IMR-90 (cell line): Measurements from ENCODE around the gene GSK3B. TPM values are rescaled to one million over a fixed set of nuclear protein-coding genes. Genes with fewer than 3 reads are reported as not detected.

Source experiments
- ATAC-seq: fragments of 200-7000 bp; cut with Tn5 transposase; 2 replicates; pipeline ENCODE4 v1.9.1; 2020; ENCODE audit warnings: low read depth, mild to moderate bottlenecking, moderate library complexity
- BruUV-seq: library from RNA; stranded (reverse); fragments of 400-500 nt; replicated peaks from 2 replicates; lab custom pipeline; 2021; lab: Mats Ljungman, UMichigan
- CTCF ChIA-PET: fragments of 300-600 bp; formaldehyde crosslinking; extraction: SDS; loops from one replicate; lab custom pipeline; 2021; ENCODE audit warnings: antibody characterized with exemption; lab: Yijun Ruan, JAX
- POLR2A ChIA-PET: fragments of 300-600 bp; sonication (Branson Sonifier 250); formaldehyde crosslinking; loops from one replicate; lab custom pipeline; 2022; ENCODE audit warnings: antibody characterized with exemption; ENCODE audit not compliant: unreplicated experiment; lab: Charles Lee
- DNase-seq: peaks from one replicate; pipeline ENCODE4 v3.0.0; 2013
- H2AFZ ChIP-seq: replicated peaks from 2 replicates; pipeline ENCODE3; 2013; ENCODE audit warnings: low read length, mild to moderate bottlenecking; ENCODE audit not compliant: poor library complexity
- H2AK5ac ChIP-seq: 2 replicates; pipeline ENCODE4 v1.6.1; 2013; ENCODE audit warnings: low read depth, low read length, inconsistent platforms
- H2AK9ac ChIP-seq: replicated peaks from 2 replicates; pipeline ENCODE3; 2013; ENCODE audit warnings: mild to moderate bottlenecking, low read depth, low read length, moderate library complexity; ENCODE audit not compliant: poor library complexity
- H2BK120ac ChIP-seq: 2 replicates; pipeline ENCODE4 v1.6.1; 2013; ENCODE audit warnings: low read depth, low read length, inconsistent platforms
- H2BK15ac ChIP-seq: 3 replicates; pipeline ENCODE4 v1.6.1; 2013; ENCODE audit warnings: low read depth, low read length, inconsistent platforms
- H2BK20ac ChIP-seq: 2 replicates; pipeline ENCODE4 v1.6.1; 2013; ENCODE audit warnings: low read depth, mild to moderate bottlenecking, inconsistent platforms, low read length, moderate library complexity
- H2BK5ac ChIP-seq: 2 replicates; pipeline ENCODE4 v1.6.1; 2013; ENCODE audit warnings: mild to moderate bottlenecking, low read depth, low read length, inconsistent platforms; ENCODE audit not compliant: poor library complexity, severe bottlenecking
- H3K14ac ChIP-seq: replicated peaks from 2 replicates; pipeline ENCODE4 v1.6.1; 2013; ENCODE audit warnings: low read depth, low read length, inconsistent platforms
- H3K18ac ChIP-seq: 2 replicates; pipeline ENCODE4 v1.6.1; 2013; ENCODE audit warnings: low read depth, low read length, control low read depth
- H3K23ac ChIP-seq: 2 replicates; pipeline ENCODE4 v1.6.1; 2013; ENCODE audit warnings: low read depth, low read length, inconsistent platforms
- H3K27ac ChIP-seq: 2 replicates; pipeline ENCODE4 v1.5.1; 2013; ENCODE audit warnings: mild to moderate bottlenecking, control low read depth, low read length; ENCODE audit not compliant: insufficient read depth
- H3K27me3 ChIP-seq: 2 replicates; pipeline ENCODE4 v1.6.1; 2013; ENCODE audit warnings: low read length; ENCODE audit not compliant: control insufficient read depth, insufficient read depth
- H3K36me3 ChIP-seq: 2 replicates; pipeline ENCODE4 v1.6.1; 2013; ENCODE audit warnings: low read length, mixed read lengths; ENCODE audit not compliant: control insufficient read depth, insufficient read depth
- H3K4ac ChIP-seq: 2 replicates; pipeline ENCODE4 v1.6.1; 2013; ENCODE audit warnings: low read depth, low read length, inconsistent platforms
- H3K4me1 ChIP-seq: 2 replicates; pipeline ENCODE4 v1.6.1; 2013; ENCODE audit warnings: low read length, mixed read lengths; ENCODE audit not compliant: control insufficient read depth, insufficient read depth
- H3K4me2 ChIP-seq: 2 replicates; pipeline ENCODE4 v1.6.1; 2013; ENCODE audit warnings: low read depth, mild to moderate bottlenecking, control low read depth, low read length, moderate library complexity
- H3K4me3 ChIP-seq: 2 replicates; pipeline ENCODE4 v1.5.1; 2013; ENCODE audit warnings: low read depth, mild to moderate bottlenecking, control low read depth, low read length, moderate library complexity; ENCODE audit not compliant: insufficient read depth
- H3K56ac ChIP-seq: 2 replicates; pipeline ENCODE4 v1.6.1; 2013; ENCODE audit warnings: low read length, inconsistent platforms; ENCODE audit not compliant: insufficient read depth; ENCODE audit errors: extremely low read depth
- H3K79me1 ChIP-seq, 2 experiments: 2 replicates each; pipeline ENCODE4 v1.6.1; 2013; ENCODE audit warnings: low read length in 2 of 2, inconsistent platforms in 1 of 2, low read depth in 1 of 2
- H3K9ac ChIP-seq: 2 replicates; pipeline ENCODE4 v1.6.1; 2013; ENCODE audit warnings: low read depth, low read length, control low read depth
- H3K9me1 ChIP-seq: 2 replicates; pipeline ENCODE4 v1.6.1; 2013; ENCODE audit warnings: low read length, inconsistent platforms; ENCODE audit not compliant: insufficient read depth
- H3K9me3 ChIP-seq: 2 replicates; pipeline ENCODE4 v1.6.1; 2013; ENCODE audit warnings: low read length; ENCODE audit not compliant: control insufficient read depth, insufficient read depth
- H4K20me1 ChIP-seq: 2 replicates; pipeline ENCODE4 v1.6.1; 2013; ENCODE audit warnings: low read length, inconsistent platforms; ENCODE audit not compliant: insufficient read depth
- H4K5ac ChIP-seq: 2 replicates; pipeline ENCODE4 v1.6.1; 2013; ENCODE audit warnings: mild to moderate bottlenecking, low read depth, low read length, control low read depth
- H4K8ac ChIP-seq, 2 experiments: 2 replicates each; pipeline ENCODE4 v1.6.1; 2013; ENCODE audit warnings: low read depth in 2 of 2, low read length in 2 of 2, control low read depth in 1 of 2, inconsistent platforms in 1 of 2
- H4K91ac ChIP-seq: 2 replicates; pipeline ENCODE4 v1.6.1; 2013; ENCODE audit warnings: low read depth, low read length, inconsistent platforms; ENCODE audit not compliant: insufficient read depth
- BHLHE40 ChIP-seq: fragments of 150-350 bp; IDR thresholded peaks from 2 replicates; pipeline ENCODE4 v1.6.1; 2016; ENCODE audit warnings: mild to moderate bottlenecking, low read depth, low read length
- POLR2A ChIP-seq: IDR thresholded peaks from 2 replicates; pipeline ENCODE4 v1.6.1; 2012; ENCODE audit warnings: mild to moderate bottlenecking, low read depth, low read length
- WGBS, 2 experiments: methylation state at CpG; one replicate each; pipeline versions ENCODE4 v1.1.5 to v1.1.7; 2013; ENCODE audit warnings: missing lambda C conversion rate in 2 of 2; ENCODE audit not compliant: insufficient read length in 1 of 2; ENCODE audit errors: extremely low coverage in 2 of 2; 5-methylcytosine and 5-hydroxymethylcytosine counted together
- dilution Hi-C: fragments of 300-500 bp; cut with HindIII; formaldehyde crosslinking; loops from one replicate; pipeline ENCODE4 v1.14.3; 2018; ENCODE audit warnings: low sequenced_read_pairs; ENCODE audit not compliant: unreplicated experiment
- in situ Hi-C: fragments of 300-500 bp; cut with MboI; formaldehyde crosslinking; loops from 3 replicates; pipeline ENCODE4 v1.14.3; 2019; ENCODE audit warnings: low sequenced_read_pairs, inconsistent platforms, mixed read lengths
- intact Hi-C: fragments of 100-400 bp; cut with micrococcal nuclease; formaldehyde crosslinking; loops from 2 replicates; pipeline ENCODE4 v1.10.0; 2022
- polyA plus RNA-seq, 3 experiments: library from polyadenylated mRNA; depleted of rRNA; stranded (reverse); fragments of >200 nt; gene quantifications; 2 replicates each; pipeline ENCODE4 v1.2.3, GENCODE V29; 2012; ENCODE audit warnings: low replicate concordance in 1 of 3
- total RNA-seq: library from RNA; depleted of rRNA; stranded (reverse); fragments of >200 nt; gene quantifications from 2 replicates; pipeline ENCODE4 v1.2.3, GENCODE V29; 2012

GSK3B gene
- total and polyA plus RNA-seq, 2 of the 4 experiments (the other 2 are of a cell fraction) = 19.2 to 33.2 TPM

- Histone ChIP-seq H3K79me1 (peaks cover 2 to 57% of the 10 kb centered on the region in 2 experiments; a peak in 3 of 4 replicates), H3K23ac (no peak overlapping the region), H2AFZ (no peak overlapping the region), H3K27ac (no peak overlapping the region), H2BK5ac (no peak overlapping the region), H3K56ac (no peak overlapping the region), H3K4me2 (no peak overlapping the region), H4K91ac (no peak overlapping the region), H3K18ac (no peak overlapping the region), H2BK20ac (no peak overlapping the region), H3K9me3 (no peaks in the 10 kb centered on the region), H3K14ac (no peak overlapping the region), H3K4me1 (no peaks in the 10 kb centered on the region), H4K8ac (no peak overlapping the region), H3K9ac (no peak overlapping the region), H2AK5ac (no peak overlapping the region), H3K4ac (no peak overlapping the region), H4K5ac (no peak overlapping the region), H2BK15ac (no peak overlapping the region), H2BK120ac (no peak overlapping the region), H3K4me3 (no peak overlapping the region), H3K27me3 (no peaks in the 10 kb centered on the region), H3K36me3 (peaks cover 2% of the 10 kb centered on the region), H3K9me1 (peaks cover 8% of the 10 kb centered on the region; the same call in 1 of the 2 replicates), H2AK9ac (no peak overlapping the region), H4K20me1 (peaks cover 84% of the 10 kb centered on the region)
- intact Hi-C loops = no loop called here
- no TSS peak for BruUV-seq
- WGBS, 2 experiments = no CpG with 5 or more reads among the region's 3 CpGs
- ATAC-seq = no peak
- dilution Hi-C loops = no loop called here
- ChIA-PET POLR2A (no interaction called here), CTCF (no interaction called here)
- DNase-seq = no peak
- no peak for TF ChIP-seq POLR2A
- no peak for TF ChIP-seq BHLHE40
- in situ Hi-C loops = no loop called here
Measured at GRCh38 chr3:120072867-120073525, 21.3 kb downstream of the GSK3B start.
